Measurements from ENCODE around the gene ZDHHC16. TPM values are rescaled to one million over a fixed set of nuclear protein-coding genes. Genes with fewer than 3 reads are reported as not detected.
"Not testable (repeated sequence)": the region's sequence is repeated elsewhere in the genome, so short reads cannot be mapped to it uniquely, and the experiment has no call there.

The ZDHHC16 gene
- total RNA-seq, 2 experiments from 2014 or later: 23.3 to 29.6 TPM

DNA sequence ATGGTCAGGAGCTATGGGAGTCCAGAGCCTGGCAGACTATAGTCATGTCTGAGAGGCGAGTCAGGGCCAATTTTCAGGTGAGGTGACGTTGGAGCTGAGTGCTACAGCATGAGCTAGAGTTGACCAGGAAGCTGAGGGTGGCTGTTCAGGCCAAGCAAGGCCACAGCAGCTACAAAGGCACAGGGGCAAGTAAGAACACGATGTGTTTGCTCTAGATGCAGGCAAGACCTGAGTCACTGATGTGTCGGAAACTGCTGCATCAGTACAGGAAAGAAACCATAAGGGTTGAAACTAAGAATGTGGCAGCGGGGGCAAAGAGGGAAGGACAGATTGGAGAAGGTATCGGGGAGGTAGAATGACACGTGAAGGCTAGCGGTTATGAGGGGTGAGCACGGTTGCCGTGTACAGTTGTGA is 33.1 kb upstream of the ZDHHC16 start:
- ATAC-seq (ENCODE audit: low read depth) (no peak), DNase-seq (no peak)
- H3K27ac Mint-ChIP-seq: peak overlapping the region; percentile 74
- POLR2A ChIA-PET: interaction anchor here (1.0 to 3.0 kb wide), 3 partner anchors 11 to 55 kb away, joined by 3 to 26 read pairs (median 4); partner anchors contain the start of gene PGAM1
- peaks cover 43% of the 10 kb centered on the region for H3K4me1 Mint-ChIP-seq
- H3K36me3 Mint-ChIP-seq: no peaks in the 10 kb centered on the region
- no peaks in the 10 kb centered on the region for H3K9me3 Mint-ChIP-seq
- peak overlapping the region; percentile 51 for H3K4me3 Mint-ChIP-seq
- no peaks in the 10 kb centered on the region for H3K27me3 Mint-ChIP-seq

DNA sequence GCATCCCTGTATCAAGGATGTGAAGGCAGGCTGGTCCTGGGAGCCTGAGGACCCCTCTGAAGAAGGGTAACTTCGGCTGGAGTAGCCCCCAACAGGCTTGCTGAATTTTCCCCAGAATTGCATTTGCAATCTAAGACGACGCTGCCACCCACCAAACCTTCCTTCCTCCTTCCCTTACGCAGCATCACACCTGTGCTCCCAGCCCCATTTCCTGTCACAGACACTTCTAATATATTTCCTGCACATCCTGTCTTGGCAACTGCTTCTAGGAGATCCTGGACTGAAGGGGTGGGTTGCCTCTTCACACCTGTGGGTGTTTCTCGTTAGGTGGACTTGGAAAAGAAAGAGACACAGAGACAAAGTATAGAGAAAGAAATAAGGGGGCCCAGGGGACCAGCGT is 29.4 kb upstream of the ZDHHC16 start:
- Mint-ChIP-seq H3K36me3 (no peaks in the 10 kb centered on the region), H3K27me3 (no peaks in the 10 kb centered on the region), H3K27ac (peak overlapping the region; percentile 90), H3K4me1 (peaks cover 53% of the 10 kb centered on the region), H3K4me3 (peak overlapping the region; percentile 68), H3K9me3 (no peaks in the 10 kb centered on the region)
- ATAC-seq (ENCODE audit: low read depth): no peak
- POLR2A ChIA-PET: interaction anchor here (1.0 kb wide), 1 partner anchor 11 kb away, joined by 6 read pairs; no protein-coding TSS in a partner anchor
- no peak for DNase-seq

GRCh38 chr10:97423757-97424098 is 22.2 kb upstream of the ZDHHC16 start:
- H3K9me3 Mint-ChIP-seq; H3K4me3 Mint-ChIP-seq; H3K27ac Mint-ChIP-seq; DNase-seq; ATAC-seq (ENCODE audit: low read depth); H3K27me3 Mint-ChIP-seq: not testable (repeated sequence)
- H3K4me1 Mint-ChIP-seq: peaks cover 29% of the 10 kb centered on the region
- H3K36me3 Mint-ChIP-seq: peaks cover 15% of the 10 kb centered on the region
- POLR2A ChIA-PET: interaction anchor here (1.2 to 4.8 kb wide), 3 partner anchors 10 to 15 kb away, joined by 3 to 26 read pairs (median 4); no protein-coding TSS in a partner anchor

- Mint-ChIP-seq H3K9me3 (no peaks in the 10 kb centered on the region), H3K4me3 (peak within 1 kb of the TSS; percentile 92), H3K27ac (peak within 1 kb of the TSS; percentile 96), H3K27me3 (no peaks in the 10 kb centered on the region), H3K4me1 (peaks cover 28% of the 10 kb centered on the region), H3K36me3 (peaks cover 28% of the 10 kb centered on the region)
- POLR2A ChIA-PET: interaction anchor here (2.5 to 4.8 kb wide), 2 partner anchors 12 kb away, joined by 18 to 26 read pairs; no protein-coding TSS in a partner anchor
- ATAC-seq (ENCODE audit: low read depth) (peak; percentile 89), DNase-seq (peak; percentile 98)
Observed at GRCh38 chr10:97425964-97426775, 19.8 kb upstream of the ZDHHC16 start, which contains the start of gene PGAM1. TSS of gene PGAM1 (plus strand) at chr10:97426191. CDS start at chr10:97426308, 117 bp downstream.

DNA sequence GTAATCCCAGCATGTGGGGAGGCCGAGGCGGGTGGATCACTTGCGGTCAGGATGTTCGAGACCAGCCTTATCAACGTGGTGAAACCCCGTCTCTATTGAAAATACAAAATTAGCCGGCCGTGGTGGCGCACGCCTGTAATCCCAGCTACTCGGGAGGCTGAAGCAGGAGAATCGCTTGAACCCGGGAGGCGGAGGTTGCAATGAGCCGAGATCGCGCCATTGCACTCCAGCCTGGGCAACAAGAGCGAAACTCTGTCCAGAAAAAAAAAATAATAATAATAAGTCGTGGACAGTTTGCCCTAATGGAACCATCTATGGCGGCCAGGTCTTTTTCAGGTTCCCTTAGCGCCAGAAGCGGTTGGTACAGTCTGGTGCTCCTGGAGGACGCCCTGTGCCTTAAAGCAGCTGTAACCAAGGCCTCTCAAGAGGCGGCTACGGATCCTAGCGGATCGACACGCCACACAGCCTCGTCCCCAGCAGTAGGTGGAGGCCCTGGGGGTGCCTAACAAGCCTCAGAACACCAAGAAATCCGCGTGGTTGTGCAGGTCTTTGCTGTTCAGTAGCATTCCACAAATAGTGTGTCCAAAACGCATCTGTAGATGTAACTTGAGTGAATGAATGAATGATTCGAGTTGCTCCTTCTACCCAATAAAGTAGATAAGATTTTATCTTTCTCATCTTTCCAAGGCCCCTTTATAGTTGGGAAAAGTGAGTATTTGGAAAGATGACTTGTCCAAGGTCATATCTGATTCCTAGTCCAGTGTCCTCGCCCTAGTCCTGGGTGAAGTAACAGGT is 19.0 kb upstream of the ZDHHC16 start:
- Mint-ChIP-seq H3K27ac (peak overlapping the region; percentile 96), H3K36me3 (peaks cover 29% of the 10 kb centered on the region), H3K4me1 (peaks cover 27% of the 10 kb centered on the region), H3K9me3 (no peaks in the 10 kb centered on the region), H3K4me3 (peak overlapping the region; percentile 92), H3K27me3 (no peaks in the 10 kb centered on the region)
- no peak for DNase-seq
- POLR2A ChIA-PET: interaction anchor here (0.7 to 2.5 kb wide), 6 partner anchors 11 to 26 kb away, joined by 3 to 18 read pairs (median 4); partner anchors contain the start of gene RRP12
- ATAC-seq (ENCODE audit: low read depth): no peak

DNA sequence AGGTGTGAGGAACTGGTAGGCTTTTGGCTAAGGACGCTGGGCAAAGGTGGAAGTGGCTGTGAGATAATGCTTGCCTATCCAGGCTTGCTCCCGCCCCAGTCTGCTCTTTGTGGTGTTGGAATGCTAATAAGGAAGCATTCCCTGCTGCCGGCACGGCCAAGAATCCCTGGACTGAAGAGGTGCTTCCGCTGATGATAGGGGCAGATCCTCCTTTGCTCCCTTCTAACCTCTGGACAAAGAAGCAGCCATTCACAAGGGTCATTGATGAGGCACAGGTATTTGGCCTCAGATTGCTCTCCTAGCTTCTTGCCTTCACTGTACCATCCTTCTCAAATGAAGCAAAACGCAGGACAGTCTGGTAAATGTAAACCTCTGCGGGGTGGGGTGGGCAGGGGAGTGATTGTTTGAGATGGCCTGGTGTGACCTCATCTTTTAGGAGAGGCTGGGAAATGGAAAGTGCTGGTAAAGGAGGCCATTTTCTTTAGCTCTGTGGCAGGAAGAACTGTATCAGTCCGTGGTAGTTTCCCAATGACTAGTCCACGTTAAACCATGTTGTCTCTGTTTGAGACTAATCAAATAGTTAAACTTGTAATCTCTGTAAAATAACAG is 18.3 kb upstream of the ZDHHC16 start:
- H3K9me3 Mint-ChIP-seq: no peaks in the 10 kb centered on the region
- DNase-seq (no peak), ATAC-seq (ENCODE audit: low read depth) (no peak)
- H3K27me3 Mint-ChIP-seq: no peaks in the 10 kb centered on the region
- peak overlapping the region; percentile 92 for H3K4me3 Mint-ChIP-seq
- H3K27ac Mint-ChIP-seq: peak overlapping the region; percentile 96
- POLR2A ChIA-PET: interaction anchor here (0.7 to 2.5 kb wide), 7 partner anchors 9 to 27 kb away, joined by 3 to 18 read pairs (median 5); partner anchors contain the start of gene RRP12
- peaks cover 31% of the 10 kb centered on the region for H3K36me3 Mint-ChIP-seq
- H3K4me1 Mint-ChIP-seq: peaks cover 27% of the 10 kb centered on the region

DNA sequence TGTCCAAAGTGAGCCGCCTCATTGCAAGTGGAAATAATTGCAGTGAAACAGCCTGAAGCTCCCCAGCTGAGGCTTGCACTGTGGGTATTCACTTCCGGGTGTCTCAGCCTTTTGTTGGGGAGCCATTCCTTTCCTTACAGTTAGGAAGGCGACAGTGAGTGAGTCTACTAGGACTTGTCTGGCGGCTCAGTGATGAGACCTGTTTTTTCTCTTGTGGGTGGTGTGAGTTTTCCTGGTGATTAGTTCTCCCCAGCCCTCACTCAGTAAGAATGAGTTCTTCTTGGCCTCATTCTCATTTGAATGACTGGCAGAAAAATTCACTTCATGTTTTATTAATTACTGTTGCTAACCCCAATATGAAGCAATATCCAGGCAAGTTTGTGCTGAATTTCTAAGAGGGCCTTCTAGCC is 17.4 kb upstream of the ZDHHC16 start:
- DNase-seq: no peak
- Mint-ChIP-seq H3K9me3 (no peaks in the 10 kb centered on the region), H3K36me3 (peaks cover 31% of the 10 kb centered on the region), H3K27ac (peak overlapping the region; percentile 73), H3K4me1 (peaks cover 19% of the 10 kb centered on the region), H3K27me3 (no peaks in the 10 kb centered on the region), H3K4me3 (peak overlapping the region; percentile 87)
- ATAC-seq (ENCODE audit: low read depth): no peak
- POLR2A ChIA-PET: interaction anchor here (1.5 to 2.5 kb wide), 2 partner anchors 10 to 14 kb away, joined by 14 to 18 read pairs; no protein-coding TSS in a partner anchor

DNA sequence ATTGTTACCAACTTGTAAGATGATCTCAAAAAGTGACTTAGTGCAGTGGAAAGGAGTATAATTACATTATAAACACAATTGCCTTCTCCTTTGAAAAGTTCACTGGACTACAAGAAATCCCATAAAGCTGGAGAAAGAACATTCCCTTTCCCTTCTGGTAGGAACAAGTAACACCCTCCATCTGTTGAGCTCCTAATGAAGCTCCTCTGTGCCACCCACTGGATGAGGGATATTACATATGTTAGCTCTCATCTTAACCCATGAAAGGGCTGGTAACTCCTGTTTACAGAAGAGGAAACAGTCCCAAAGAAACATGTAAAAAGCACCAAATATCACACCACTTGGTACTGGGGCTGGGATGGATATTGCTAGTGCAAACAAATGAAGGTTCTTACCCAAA is 11.9 kb upstream of the ZDHHC16 start:
- POLR2A ChIA-PET: interaction anchor here (1.0 to 1.4 kb wide), 3 partner anchors 11 to 21 kb away, joined by 3 to 4 read pairs (median 4); no protein-coding TSS in a partner anchor
- no peak overlapping the region for H3K27ac Mint-ChIP-seq
- no peaks in the 10 kb centered on the region for H3K27me3 Mint-ChIP-seq
- no peak for ATAC-seq (ENCODE audit: low read depth)
- DNase-seq: no peak
- H3K4me3 Mint-ChIP-seq: no peak overlapping the region
- peaks cover 20% of the 10 kb centered on the region for H3K36me3 Mint-ChIP-seq
- H3K9me3 Mint-ChIP-seq: no peaks in the 10 kb centered on the region
- peaks cover 8% of the 10 kb centered on the region for H3K4me1 Mint-ChIP-seq

- no peak overlapping the region for H3K4me3 Mint-ChIP-seq
- no peaks in the 10 kb centered on the region for H3K9me3 Mint-ChIP-seq
- no peak overlapping the region for H3K27ac Mint-ChIP-seq
- peaks cover 4% of the 10 kb centered on the region for H3K4me1 Mint-ChIP-seq
- peaks cover 15% of the 10 kb centered on the region for H3K36me3 Mint-ChIP-seq
- ATAC-seq (ENCODE audit: low read depth) (no peak), DNase-seq (no peak)
- no peaks in the 10 kb centered on the region for H3K27me3 Mint-ChIP-seq
- POLR2A ChIA-PET: interaction anchor here (1.0 to 1.4 kb wide), 3 partner anchors 11 to 21 kb away, joined by 3 to 4 read pairs (median 4); no protein-coding TSS in a partner anchor
Observed at GRCh38 chr10:97434557-97434956, 11.4 kb upstream of the ZDHHC16 start.

- peaks cover 6% of the 10 kb centered on the region for H3K4me1 Mint-ChIP-seq
- H3K27ac Mint-ChIP-seq: no peak overlapping the region
- DNase-seq: no peak
- H3K27me3 Mint-ChIP-seq: no peaks in the 10 kb centered on the region
- POLR2A ChIA-PET: interaction anchor here (1.2 kb wide), 1 partner anchor 20 kb away, joined by 3 read pairs; no protein-coding TSS in a partner anchor
- no peak for ATAC-seq (ENCODE audit: low read depth)
- no peak overlapping the region for H3K4me3 Mint-ChIP-seq
- H3K9me3 Mint-ChIP-seq: no peaks in the 10 kb centered on the region
- peaks cover 15% of the 10 kb centered on the region for H3K36me3 Mint-ChIP-seq
Observed at GRCh38 chr10:97435211-97435610, 10.8 kb upstream of the ZDHHC16 start.

GRCh38 chr10:97442277-97442676 is 3.7 kb upstream of the ZDHHC16 start:
- POLR2A ChIA-PET: no interaction called here
- no peaks in the 10 kb centered on the region for H3K27me3 Mint-ChIP-seq
- ATAC-seq (ENCODE audit: low read depth) (no peak), DNase-seq (no peak)
- H3K36me3 Mint-ChIP-seq: peaks cover 2% of the 10 kb centered on the region
- H3K27ac Mint-ChIP-seq: no peak overlapping the region
- H3K4me1 Mint-ChIP-seq: peaks cover 20% of the 10 kb centered on the region
- no peak overlapping the region for H3K4me3 Mint-ChIP-seq
- H3K9me3 Mint-ChIP-seq: no peaks in the 10 kb centered on the region

GRCh38 chr10:97444212-97444611 is 1.8 kb upstream of the ZDHHC16 start:
- POLR2A ChIA-PET: no interaction called here
- Mint-ChIP-seq H3K4me3 (peak overlapping the region; percentile 2), H3K36me3 (peaks cover 2% of the 10 kb centered on the region), H3K27me3 (no peaks in the 10 kb centered on the region), H3K27ac (no peak overlapping the region), H3K9me3 (no peaks in the 10 kb centered on the region), H3K4me1 (peaks cover 26% of the 10 kb centered on the region)
- no peak for ATAC-seq (ENCODE audit: low read depth)
- no peak for DNase-seq

- Mint-ChIP-seq H3K4me3 (peak overlapping the region; percentile 96), H3K27me3 (no peaks in the 10 kb centered on the region), H3K27ac (peak overlapping the region; percentile 83), H3K4me1 (peaks cover 23% of the 10 kb centered on the region), H3K9me3 (no peaks in the 10 kb centered on the region), H3K36me3 (no peaks in the 10 kb centered on the region)
- ATAC-seq (ENCODE audit: low read depth): no peak
- POLR2A ChIA-PET: no interaction called here
- DNase-seq: no peak
Observed at GRCh38 chr10:97445357-97445721, 636 bp upstream of the ZDHHC16 start.

Measured in activated naive CD8-positive, alpha-beta T cell treated with anti-CD3 and anti-CD28 coated beads, Interleukin-2, amount 10 ng/mL, durations not matched to agents 7 days and 5 days (primary cell).